GM18505 (cell line): Measurements from ENCODE around the gene GLB1L2.

ENCODE experiments used
- ATAC-seq: cut with Tn5 transposase; IDR thresholded peaks from one replicate; pipeline ENCODE4 v1.9.1; 2021; ENCODE audit not compliant: unreplicated experiment
- POLR2A ChIP-seq: IDR thresholded peaks from 4 replicates; pipeline ENCODE4 v1.6.1; 2011; ENCODE audit warnings: borderline replicate concordance; ENCODE audit not compliant: insufficient read depth, insufficient read length; ENCODE audit errors: extremely low read depth

Gene GLB1L2

DNA sequence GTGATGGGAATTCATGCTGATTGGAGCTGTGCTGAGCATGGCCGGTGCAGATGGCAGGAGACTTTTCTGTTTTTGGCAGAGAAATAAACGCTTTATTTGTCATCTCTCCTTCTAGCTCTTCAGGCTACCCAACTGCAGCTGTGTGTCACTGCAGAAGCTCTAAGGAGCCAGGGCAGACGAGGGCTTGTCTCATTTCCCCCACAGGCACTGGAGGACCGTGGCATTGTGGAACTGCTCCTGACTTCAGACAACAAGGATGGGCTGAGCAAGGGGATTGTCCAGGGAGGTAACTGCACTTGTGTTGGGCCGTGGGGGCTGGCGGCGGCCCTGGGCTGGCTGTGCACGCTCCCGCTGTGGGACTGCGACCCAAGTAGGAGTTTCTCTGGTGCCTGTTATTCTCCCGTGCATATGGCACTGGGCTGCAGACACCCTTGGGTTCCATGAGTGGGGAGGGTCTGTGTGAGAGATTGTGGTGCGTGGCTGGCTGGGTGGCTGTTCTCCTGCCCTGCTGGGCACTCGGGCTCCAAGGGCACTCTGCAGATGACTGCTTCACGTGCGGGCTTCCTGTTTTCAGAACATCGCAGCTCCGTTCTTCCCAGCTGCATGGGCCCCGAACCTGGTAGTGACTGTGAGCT is 27.2 kb downstream of the GLB1L2 start:
- no peak for TF ChIP-seq POLR2A
- no peak for ATAC-seq

DNA sequence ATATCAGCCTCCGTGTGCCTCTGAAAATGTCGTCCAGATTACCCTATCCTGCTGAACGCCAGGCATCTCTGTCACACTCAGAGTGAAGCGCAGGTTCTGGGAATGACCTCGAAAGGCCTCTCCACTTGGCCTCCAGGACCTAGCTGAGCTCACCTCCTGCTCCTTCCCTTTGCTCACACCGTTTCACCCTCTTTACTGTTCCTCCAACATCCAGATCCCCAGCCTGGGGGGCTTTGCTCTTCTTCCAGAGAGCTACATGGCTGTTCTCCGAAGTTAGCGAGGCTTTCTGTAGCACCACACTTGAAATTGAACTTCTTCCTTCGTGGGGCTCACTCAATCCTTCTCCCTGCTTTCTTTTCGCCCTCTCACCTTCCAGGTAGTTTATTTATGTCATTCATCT is 27.9 kb downstream of the GLB1L2 start:
- ATAC-seq, result no peak
- TF ChIP-seq POLR2A, result no peak

DNA sequence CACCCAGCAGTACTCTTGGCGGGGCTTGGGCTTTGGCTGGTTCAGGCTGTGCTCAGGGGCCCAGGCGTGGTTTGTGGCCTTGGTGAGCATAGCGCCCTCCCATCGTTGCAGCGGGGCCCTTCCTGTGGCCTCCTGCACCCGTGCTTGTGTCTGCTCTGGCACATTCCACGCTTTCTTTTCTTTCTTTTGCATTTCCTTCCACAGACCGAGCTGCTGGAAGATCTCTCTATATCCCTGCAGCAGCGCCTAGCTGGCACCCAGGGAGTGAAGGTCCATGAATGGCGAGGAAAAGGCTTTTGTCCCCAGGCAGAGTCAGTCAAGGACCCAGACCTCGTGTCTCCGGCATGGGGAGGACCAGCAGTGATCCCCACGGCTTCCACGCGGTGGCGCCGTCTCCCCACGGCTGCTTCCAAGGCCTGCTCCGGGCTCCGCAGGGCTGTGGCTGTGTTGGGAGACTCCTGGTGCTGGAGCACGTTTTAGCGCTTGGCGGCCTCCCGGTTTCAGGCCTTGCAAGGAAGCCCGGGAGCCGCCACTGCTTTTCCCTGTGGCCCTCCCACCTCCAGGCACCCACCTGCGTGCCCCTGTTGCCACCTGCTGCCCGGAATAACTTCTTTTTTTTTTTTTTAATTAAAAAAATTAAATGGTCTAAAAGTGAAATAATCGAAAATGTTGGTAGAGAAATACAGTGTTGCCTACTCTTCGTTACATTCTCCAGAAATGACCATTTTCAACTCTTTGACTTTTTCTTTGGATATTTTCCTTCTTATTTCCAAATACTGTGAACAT is 28.5 kb downstream of the GLB1L2 start:
- peak; percentile 88 for ATAC-seq

DNA sequence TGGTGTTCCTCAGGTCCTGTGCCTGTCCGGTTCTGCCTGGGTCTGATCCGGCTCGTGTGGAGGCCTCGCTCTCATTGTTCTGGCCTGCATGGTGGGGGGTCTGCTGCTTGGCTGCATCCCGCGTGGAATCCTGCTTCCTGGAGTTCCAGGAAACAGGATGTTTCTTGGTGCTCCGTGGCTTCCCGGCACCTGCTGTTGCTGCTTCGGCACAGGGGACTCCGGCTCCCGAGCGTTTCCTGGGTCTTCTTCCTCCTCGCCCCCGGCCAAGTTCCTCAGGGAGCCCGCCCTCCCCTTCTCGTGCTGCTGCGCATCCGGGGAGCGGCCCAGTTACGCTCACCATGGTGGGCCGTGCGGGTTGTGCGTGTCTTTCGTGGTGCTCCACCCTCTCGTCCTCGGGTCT is 29.9 kb downstream of the GLB1L2 start:
- ATAC-seq, result no peak
- no peak for TF ChIP-seq POLR2A

More for the DNA sequence above, 28.5 kb downstream of the GLB1L2 start:
- no peak for TF ChIP-seq POLR2A

DNA sequence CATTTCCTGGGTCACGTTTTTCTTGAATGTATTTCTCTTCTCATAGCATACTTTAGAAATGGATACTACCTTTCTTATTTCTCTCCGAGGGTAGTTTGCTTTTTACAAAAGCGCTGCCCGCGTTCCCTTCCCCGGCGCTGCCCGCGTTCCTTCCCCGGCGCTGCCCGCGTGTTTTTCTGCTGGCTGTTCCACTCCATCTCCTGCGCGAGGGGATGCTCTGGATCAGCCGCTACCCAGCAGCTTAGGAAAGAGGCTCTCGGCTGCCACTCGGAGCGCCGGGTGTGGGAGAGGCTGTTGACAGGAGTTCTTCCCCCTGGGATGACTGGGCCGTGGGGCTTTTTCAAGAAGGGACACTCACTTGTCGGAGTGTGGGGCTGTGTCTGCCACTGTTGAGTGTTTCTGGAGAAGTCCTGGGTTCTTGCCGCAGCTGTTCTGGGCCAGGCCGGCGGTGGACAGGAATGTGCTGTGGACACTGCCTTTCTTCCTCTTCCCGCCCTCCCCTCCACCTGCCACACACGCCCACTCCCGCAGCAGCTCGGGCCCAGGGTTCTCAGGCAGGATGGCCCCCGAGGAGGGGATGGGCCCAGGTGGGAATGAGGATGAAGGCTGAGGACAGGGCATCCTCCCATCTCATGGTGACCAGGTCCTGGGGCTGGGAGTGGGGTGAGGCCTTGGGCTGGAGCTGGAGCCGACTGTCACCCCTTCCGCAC is 30.6 kb downstream of the GLB1L2 start:
- TF ChIP-seq POLR2A, result no peak
- ATAC-seq, result no peak

DNA sequence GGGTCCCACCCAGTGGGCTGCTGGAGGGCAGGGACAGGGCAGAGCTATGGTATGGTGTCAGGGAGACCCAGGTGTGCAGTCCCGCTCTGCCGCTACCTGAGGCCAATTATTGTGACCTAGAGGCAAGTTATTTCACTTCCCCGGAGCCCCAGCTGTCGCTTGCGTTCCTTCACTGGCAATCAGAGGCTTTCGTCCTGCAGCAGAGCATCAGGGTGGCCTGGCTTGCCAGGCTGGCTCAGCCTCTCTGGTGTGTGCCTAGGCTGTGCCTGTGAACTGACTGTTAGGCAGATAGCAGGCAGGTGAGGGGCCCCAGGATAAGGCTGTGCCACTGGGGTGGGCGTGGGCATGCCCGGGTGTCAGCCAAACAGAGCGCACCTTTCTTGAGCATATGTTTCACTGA is 31.4 kb downstream of the GLB1L2 start:
- no peak for TF ChIP-seq POLR2A
- ATAC-seq, result no peak

DNA sequence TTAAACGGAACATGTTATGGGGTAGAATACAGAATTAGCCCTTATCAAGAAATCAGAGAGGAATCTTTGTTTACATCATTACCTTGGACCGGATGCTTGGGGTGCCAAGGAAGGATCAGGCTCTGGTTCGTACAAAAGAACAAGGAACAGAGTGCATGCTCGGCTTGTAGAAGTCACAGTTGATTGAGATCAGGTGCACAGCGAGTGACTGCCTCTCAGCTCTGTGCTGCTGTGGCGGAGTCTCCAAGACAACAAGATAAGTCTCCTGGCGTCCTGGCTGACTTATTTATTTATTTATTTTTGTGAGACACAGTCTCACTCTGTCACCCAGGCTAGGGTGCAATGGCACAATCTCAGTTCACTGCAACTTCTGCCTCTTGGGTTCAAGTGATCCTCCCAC is 31.8 kb downstream of the GLB1L2 start:
- no peak for ATAC-seq
- no peak for TF ChIP-seq POLR2A

DNA sequence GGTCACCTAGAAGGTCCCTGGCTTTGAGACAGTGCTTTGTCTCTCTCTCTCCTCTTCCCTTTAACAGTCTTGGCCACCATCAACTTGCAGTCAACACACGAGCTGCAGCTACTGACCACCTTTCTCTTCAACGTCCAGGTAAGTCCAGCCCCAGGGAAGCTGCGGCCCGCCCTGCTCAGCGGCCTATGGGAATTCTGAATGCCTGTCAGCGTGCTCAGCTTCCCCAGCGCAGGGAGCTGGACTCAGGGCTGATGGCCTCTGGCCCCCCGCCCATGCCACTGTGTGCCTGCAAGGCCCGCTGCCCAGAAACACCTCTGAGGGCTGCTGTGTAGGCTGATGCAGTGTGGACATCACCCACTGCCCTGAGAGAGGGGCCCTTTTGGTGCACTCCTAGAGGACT is 32.5 kb downstream of the GLB1L2 start:
- TF ChIP-seq POLR2A, result no peak
- no peak for ATAC-seq

DNA sequence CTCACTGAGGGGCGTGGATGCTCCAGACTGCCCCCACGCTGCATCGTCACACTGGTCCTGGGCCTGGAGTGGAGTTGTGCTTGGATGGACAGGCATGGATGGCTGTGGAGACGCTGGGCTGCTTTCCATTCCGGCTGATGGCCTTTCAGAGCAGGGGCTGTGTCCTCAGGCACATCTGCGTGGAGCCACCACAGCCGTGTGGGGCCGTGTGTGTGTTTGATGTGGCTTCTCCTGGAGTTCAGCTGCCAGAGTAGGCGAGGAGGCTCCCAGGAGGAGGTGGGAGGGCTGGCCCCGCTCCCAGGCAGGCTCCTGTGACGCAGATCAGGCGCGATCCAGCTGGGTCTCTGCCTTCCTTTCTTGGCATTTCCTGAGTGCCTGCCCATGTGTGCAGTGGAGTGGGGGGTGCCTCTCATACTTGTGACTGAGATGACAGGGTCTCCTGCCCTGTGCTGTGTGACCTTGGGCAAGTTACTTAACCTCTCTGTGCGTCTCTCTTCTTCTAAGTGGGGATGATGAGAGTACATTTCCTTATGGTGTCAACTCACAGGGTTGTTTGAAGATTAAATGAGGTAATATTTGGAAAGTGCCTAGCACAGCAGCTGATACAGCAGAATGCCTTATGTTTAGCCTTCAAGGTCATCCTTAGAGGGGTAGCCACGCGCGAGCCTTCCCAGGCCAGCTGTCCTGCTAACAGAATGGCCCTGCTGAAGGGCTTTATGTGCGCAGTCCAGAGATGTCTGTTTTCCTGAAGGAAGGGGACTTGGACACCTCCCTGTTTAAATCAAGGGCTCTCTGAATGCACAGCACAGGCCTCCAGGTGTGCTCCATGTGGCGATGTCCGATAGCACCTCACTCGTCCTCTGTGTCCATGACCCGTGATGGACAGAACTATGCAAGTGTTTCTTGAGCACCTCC is 33.5 kb downstream of the GLB1L2 start:
- no peak for ATAC-seq
- TF ChIP-seq POLR2A, result no peak

DNA sequence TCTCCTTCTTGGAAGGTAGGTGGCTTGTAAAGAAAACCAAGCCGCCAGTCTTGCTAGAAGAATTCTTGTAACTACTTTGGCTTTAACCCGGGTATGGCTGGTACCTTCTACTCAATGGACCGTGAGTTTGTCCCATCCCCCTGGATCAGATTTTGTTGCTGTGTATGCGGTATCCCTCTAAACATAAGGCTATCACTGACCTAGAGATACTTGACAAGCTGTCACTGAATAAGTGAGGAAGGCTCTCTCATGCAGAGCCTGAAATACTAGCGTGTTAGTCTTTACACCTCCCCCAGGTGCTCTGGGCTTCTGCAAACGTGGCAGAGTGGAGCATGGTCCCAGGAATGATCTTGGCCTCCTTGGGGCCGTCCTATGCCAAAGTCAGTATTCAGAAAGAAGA is 34.5 kb downstream of the GLB1L2 start:
- no peak for TF ChIP-seq POLR2A
- no peak for ATAC-seq

DNA sequence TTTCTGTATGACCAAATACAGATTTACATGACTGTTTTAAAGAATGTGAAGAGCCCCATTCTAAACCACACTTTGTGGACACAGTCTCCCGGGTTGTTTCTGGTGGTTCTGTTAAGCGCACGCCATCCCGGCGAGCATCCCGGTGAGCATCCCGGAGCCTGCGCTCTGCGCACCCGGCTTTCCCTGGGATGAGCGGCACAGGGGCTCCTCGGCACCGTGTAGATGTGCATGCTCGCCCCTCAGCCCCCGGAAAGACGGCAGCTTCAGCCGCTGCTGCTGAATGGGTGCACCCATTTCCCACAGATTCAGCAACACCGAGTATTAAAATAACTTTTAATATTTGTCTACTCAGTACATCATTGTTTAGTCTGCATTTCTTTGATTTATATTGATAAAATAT is 36.0 kb downstream of the GLB1L2 start:
- ATAC-seq, result no peak
- no peak for TF ChIP-seq POLR2A

DNA sequence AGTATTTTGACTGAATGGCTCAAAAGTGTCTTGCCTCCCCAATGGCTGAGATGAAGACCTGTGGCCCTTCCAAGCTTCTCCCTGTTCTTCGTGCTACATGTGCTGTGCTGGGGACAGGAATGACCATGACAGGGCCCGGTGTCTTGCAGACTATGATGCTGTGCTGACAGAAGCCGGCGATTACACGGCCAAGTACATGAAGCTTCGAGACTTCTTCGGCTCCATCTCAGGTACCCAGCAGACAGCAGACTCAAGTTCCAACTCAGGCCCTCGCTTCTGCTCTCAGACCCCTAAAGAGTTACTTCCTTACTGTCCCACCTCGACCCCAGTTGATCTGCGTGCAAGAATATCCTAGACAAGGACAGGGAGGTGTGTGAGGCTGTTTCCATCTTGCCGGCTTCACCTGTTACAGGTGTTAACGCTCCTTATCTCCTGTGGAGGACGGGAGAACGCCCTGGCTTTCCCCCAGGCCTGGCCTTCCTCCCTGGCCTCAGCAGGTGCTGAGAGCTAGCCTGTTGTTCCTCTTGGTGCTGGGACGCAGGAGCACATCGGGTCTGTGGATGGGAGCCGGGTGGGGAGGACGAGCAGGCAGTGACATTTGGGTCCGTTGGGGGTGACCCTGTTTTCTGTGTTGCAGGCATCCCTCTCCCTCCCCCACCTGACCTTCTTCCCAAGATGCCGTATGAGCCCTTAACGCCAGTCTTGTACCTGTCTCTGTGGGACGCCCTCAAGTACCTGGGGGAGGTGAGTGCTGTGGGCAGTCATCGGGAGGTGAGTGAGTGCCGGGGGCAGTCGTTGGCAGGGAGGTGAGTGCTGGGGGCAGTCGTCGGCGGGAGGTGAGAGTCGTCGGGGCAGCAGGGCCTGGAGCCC is 38.1 kb downstream of the GLB1L2 start:
- no peak for TF ChIP-seq POLR2A
- no peak for ATAC-seq
